Activated CD4-positive, CD25-positive, alpha-beta regulatory T cell treated with anti-CD3 and anti-CD28 coated beads, Interleukin-2, amount 50 U/mL, for 16 hours (primary cell): ENCODE results near the gene CARMIL1.
"Not testable (repeated sequence)": the region's sequence is repeated elsewhere in the genome, so short reads cannot be mapped to it uniquely, and the experiment has no call there.

Source experiments
- DNase-seq: peaks from one replicate; pipeline ENCODE4 v3.0.0-alpha.2; 2020; ENCODE audit warnings: low read depth, low spot score

The CARMIL1 gene

GRCh38 chr6:25277386-25277785 is 1.8 kb upstream of the CARMIL1 start:
- DNase-seq, result no peak

GRCh38 chr6:25277857-25278256 is 1.3 kb upstream of the CARMIL1 start:
- DNase-seq, result no peak

- DNase-seq, result no peak
Observed at GRCh38 chr6:25278261-25278913, 787 bp upstream of the CARMIL1 start.

GRCh38 chr6:25279748-25280343 is 672 bp downstream of the CARMIL1 start:
- DNase-seq, result no peak

GRCh38 chr6:25280344-25281074 is 1.3 kb downstream of the CARMIL1 start:
- no peak for DNase-seq

GRCh38 chr6:25286891-25287290 is 7.7 kb downstream of the CARMIL1 start:
- no peak for DNase-seq

- DNase-seq, result no peak
Observed at GRCh38 chr6:25287941-25288340, 8.8 kb downstream of the CARMIL1 start.

GRCh38 chr6:25288518-25288917 is 9.3 kb downstream of the CARMIL1 start:
- no peak for DNase-seq

- DNase-seq, result no peak
Observed at GRCh38 chr6:25290306-25291060, 11.3 kb downstream of the CARMIL1 start.

- DNase-seq, result no peak
Observed at GRCh38 chr6:25292384-25292783, 13.2 kb downstream of the CARMIL1 start.

- DNase-seq, result no peak
Observed at GRCh38 chr6:25295651-25296050, 16.5 kb downstream of the CARMIL1 start.

- no peak for DNase-seq
Observed at GRCh38 chr6:25296217-25296905, 17.2 kb downstream of the CARMIL1 start.

GRCh38 chr6:25297039-25297441 is 17.9 kb downstream of the CARMIL1 start:
- no peak for DNase-seq

GRCh38 chr6:25297823-25298522 is 18.8 kb downstream of the CARMIL1 start:
- no peak for DNase-seq

GRCh38 chr6:25298523-25298865 is 19.3 kb downstream of the CARMIL1 start:
- not testable (repeated sequence) for DNase-seq

- no peak for DNase-seq
Observed at GRCh38 chr6:25301362-25301761, 22.2 kb downstream of the CARMIL1 start.

- no peak for DNase-seq
Observed at GRCh38 chr6:25302151-25302550, 23.0 kb downstream of the CARMIL1 start.

GRCh38 chr6:25302677-25303128 is 23.5 kb downstream of the CARMIL1 start:
- DNase-seq, result no peak

GRCh38 chr6:25303254-25303653 is 24.1 kb downstream of the CARMIL1 start:
- DNase-seq, result no peak

- DNase-seq, result no peak
Observed at GRCh38 chr6:25306379-25306778, 27.2 kb downstream of the CARMIL1 start.
